HAP-1 (cell line): ENCODE measurements around the gene NFKBIB.
"Not testable (repeated sequence)": the region's sequence is repeated elsewhere in the genome, so short reads cannot be mapped to it uniquely, and the experiment has no call there.

Source experiments
- DNase-seq, 2 experiments: peaks; one replicate each; pipeline ENCODE4 v3.0.0-alpha.2; 2016 to 2020; ENCODE audit warnings: low spot score in 2 of 2
- H3K27me3 ChIP-seq: fragments of 250-450 bp; sonication (Bioruptor Pico); 2 replicates; pipeline ENCODE4 v1.5.1; 2020; ENCODE audit warnings: low read depth, mild to moderate bottlenecking, moderate library complexity
- H3K36me3 ChIP-seq: fragments of 250-450 bp; sonication (Bioruptor Pico); replicated peaks from 2 replicates; pipeline ENCODE4 v1.5.1; 2020; ENCODE audit warnings: mild to moderate bottlenecking
- H3K4me1 ChIP-seq: fragments of 250-450 bp; sonication (Bioruptor Pico); 2 replicates; pipeline ENCODE4 v1.5.1; 2020; ENCODE audit warnings: mild to moderate bottlenecking
- H3K4me3 ChIP-seq: fragments of 250-450 bp; sonication (Bioruptor Pico); 2 replicates; pipeline ENCODE4 v1.5.1; 2020; ENCODE audit warnings: mild to moderate bottlenecking, moderate library complexity
- H3K9me3 ChIP-seq: fragments of 250-450 bp; sonication (Bioruptor Pico); 2 replicates; pipeline ENCODE4 v1.5.1; 2020; ENCODE audit warnings: mild to moderate bottlenecking, moderate library complexity
- in situ Hi-C: fragments of 300-500 bp; cut with MboI; formaldehyde crosslinking; loops from 3 replicates; pipeline ENCODE4 v1.14.3; 2020; ENCODE audit warnings: low sequenced_read_pairs, inconsistent platforms, mixed read lengths

The NFKBIB gene

GRCh38 chr19:38933544-38933943, 33.8 kb downstream of the NFKBIB start:
- Histone ChIP-seq H3K27me3 (no peaks in the 10 kb centered on the region), H3K9me3 (peaks cover 17% of the 10 kb centered on the region), H3K4me1 (peaks cover 4% of the 10 kb centered on the region), H3K36me3 (peaks cover 18% of the 10 kb centered on the region), H3K4me3 (no peak overlapping the region)
- in situ Hi-C loops: no loop called here
- no peak for DNase-seq

- no peak for DNase-seq
- peaks cover 9% of the 10 kb centered on the region; the same call in 1 of the 2 replicates for H3K9me3 ChIP-seq
- H3K27me3 ChIP-seq: no peaks in the 10 kb centered on the region
- in situ Hi-C loops: no loop called here
- H3K36me3 ChIP-seq: no peaks in the 10 kb centered on the region; the same call in 1 of the 2 replicates
- H3K4me1 ChIP-seq: no peaks in the 10 kb centered on the region
- H3K4me3 ChIP-seq: no peak overlapping the region
These were observed 40.2 kb downstream of the NFKBIB start for GRCh38 chr19:38939957-38940356.

- H3K9me3 ChIP-seq, DNase-seq, H3K4me1 ChIP-seq, H3K4me3 ChIP-seq, in situ Hi-C loops, H3K36me3 ChIP-seq, H3K27me3 ChIP-seq: not testable (repeated sequence)
These were observed 41.7 kb downstream of the NFKBIB start for GRCh38 chr19:38941466-38941865.

GRCh38 chr19:38941979-38942378, 42.2 kb downstream of the NFKBIB start:
- Histone ChIP-seq H3K27me3 (no peaks in the 10 kb centered on the region), H3K4me1 (no peaks in the 10 kb centered on the region), H3K36me3 (no peaks in the 10 kb centered on the region), H3K9me3 (no peaks in the 10 kb centered on the region), H3K4me3 (no peak overlapping the region)
- DNase-seq: no peak
- in situ Hi-C loops: no loop called here

- Histone ChIP-seq H3K4me3 (no peak overlapping the region), H3K9me3 (no peaks in the 10 kb centered on the region), H3K4me1 (no peaks in the 10 kb centered on the region), H3K36me3 (no peaks in the 10 kb centered on the region), H3K27me3 (no peaks in the 10 kb centered on the region)
- in situ Hi-C loops: no loop called here
- no peak for DNase-seq
These were observed 42.9 kb downstream of the NFKBIB start for GRCh38 chr19:38942471-38943181.

- peak in 1 of 2 experiments; percentile 45 for DNase-seq
- in situ Hi-C loops: no loop called here
- Histone ChIP-seq H3K4me1 (peaks cover 2% of the 10 kb centered on the region; the same call in 1 of the 2 replicates), H3K36me3 (no peaks in the 10 kb centered on the region), H3K4me3 (0 out of 2 replicates have a peak overlapping the region, but pooled peaks have one; percentile 1), H3K9me3 (no peaks in the 10 kb centered on the region), H3K27me3 (no peaks in the 10 kb centered on the region)
These were observed 45.3 kb downstream of the NFKBIB start for GRCh38 chr19:38944981-38945506.

- H3K36me3 ChIP-seq: no peaks in the 10 kb centered on the region
- no peaks in the 10 kb centered on the region for H3K9me3 ChIP-seq
- peaks cover 5% of the 10 kb centered on the region; the same call in 1 of the 2 replicates for H3K4me1 ChIP-seq
- H3K27me3 ChIP-seq: no peaks in the 10 kb centered on the region
- in situ Hi-C loops: no loop called here
- peak in 1 of 2 experiments; percentile 54 for DNase-seq
- no peak overlapping the region for H3K4me3 ChIP-seq
These were observed 45.9 kb downstream of the NFKBIB start for GRCh38 chr19:38945562-38946228.

- in situ Hi-C loops: no loop called here
- DNase-seq: no peak
- Histone ChIP-seq H3K4me3 (no peak overlapping the region), H3K4me1 (peaks cover 5% of the 10 kb centered on the region; the same call in 1 of the 2 replicates), H3K27me3 (no peaks in the 10 kb centered on the region), H3K9me3 (no peaks in the 10 kb centered on the region), H3K36me3 (no peaks in the 10 kb centered on the region)
These were observed 46.7 kb downstream of the NFKBIB start for GRCh38 chr19:38946229-38947010.

GRCh38 chr19:38949580-38950367, 50.0 kb downstream of the NFKBIB start:
- Histone ChIP-seq H3K27me3 (no peaks in the 10 kb centered on the region), H3K36me3 (no peaks in the 10 kb centered on the region), H3K9me3 (no peaks in the 10 kb centered on the region), H3K4me1 (peaks cover 5% of the 10 kb centered on the region; the same call in 1 of the 2 replicates), H3K4me3 (peak overlapping the region; percentile 21)
- in situ Hi-C loops: no loop called here
- DNase-seq: peak; percentile 89 to 99

- Histone ChIP-seq H3K36me3 (no peaks in the 10 kb centered on the region), H3K4me3 (no peak overlapping the region), H3K27me3 (no peaks in the 10 kb centered on the region), H3K9me3 (no peaks in the 10 kb centered on the region), H3K4me1 (peaks cover 5% of the 10 kb centered on the region; the same call in 1 of the 2 replicates)
- DNase-seq: no peak
- in situ Hi-C loops: no loop called here
These were observed 51.4 kb downstream of the NFKBIB start for GRCh38 chr19:38951187-38951586.

GRCh38 chr19:38952395-38953165, 52.8 kb downstream of the NFKBIB start:
- peaks cover 5% of the 10 kb centered on the region; the same call in 1 of the 2 replicates for H3K4me1 ChIP-seq
- H3K9me3 ChIP-seq: no peaks in the 10 kb centered on the region
- peak; percentile 60 to 75 for DNase-seq
- H3K4me3 ChIP-seq: no peak overlapping the region
- H3K36me3 ChIP-seq: no peaks in the 10 kb centered on the region
- in situ Hi-C loops: no loop called here
- H3K27me3 ChIP-seq: no peaks in the 10 kb centered on the region

GRCh38 chr19:38953677-38954076, 53.9 kb downstream of the NFKBIB start:
- no peaks in the 10 kb centered on the region for H3K36me3 ChIP-seq
- in situ Hi-C loops: no loop called here
- no peaks in the 10 kb centered on the region for H3K27me3 ChIP-seq
- H3K9me3 ChIP-seq: no peaks in the 10 kb centered on the region
- H3K4me3 ChIP-seq: no peak overlapping the region
- DNase-seq: no peak
- H3K4me1 ChIP-seq: peaks cover 5% of the 10 kb centered on the region; the same call in 1 of the 2 replicates
